Loucy (cell line): Measurements from ENCODE around the gene EEF1A2.

Experiments
- EZH2phosphoT487 ChIP-seq: fragments of 200-600 bp; IDR thresholded peaks from 2 replicates; pipeline ENCODE4 v1.6.1; 2018; ENCODE audit warnings: antibody characterized with exemption, mild to moderate bottlenecking, moderate library complexity, borderline replicate concordance
- TF ChIP-seq, protein P1 (sequence below): fragments of 200-600 bp; sonication (generic); conservative IDR thresholded peaks from 2 replicates; pipeline ENCODE4 v1.5.1; 2014; ENCODE audit warnings: mild to moderate bottlenecking, antibody characterized with exemption, low read length

DNA sequence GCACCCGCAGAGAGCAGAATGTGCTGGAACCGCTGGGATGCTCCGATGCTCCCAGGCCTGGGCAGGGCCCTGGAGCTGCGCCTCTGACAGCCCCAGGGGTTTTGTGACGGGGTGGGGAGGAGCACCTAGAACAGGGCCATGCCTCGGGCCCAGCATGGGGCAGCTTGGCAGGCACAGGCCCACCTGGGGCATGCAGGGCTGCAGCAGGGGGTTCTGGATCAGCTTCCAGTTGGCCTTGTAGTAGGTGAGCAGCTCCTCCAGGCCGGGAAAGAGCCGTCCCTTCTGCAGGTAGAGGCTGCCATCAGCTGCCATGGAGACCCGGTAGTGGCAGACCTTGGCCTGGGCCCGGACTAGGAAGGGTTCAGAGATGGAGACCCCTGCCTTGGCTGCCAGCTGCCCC, 44.2 kb upstream of the EEF1A2 start:
- TF ChIP-seq, protein P1, sequence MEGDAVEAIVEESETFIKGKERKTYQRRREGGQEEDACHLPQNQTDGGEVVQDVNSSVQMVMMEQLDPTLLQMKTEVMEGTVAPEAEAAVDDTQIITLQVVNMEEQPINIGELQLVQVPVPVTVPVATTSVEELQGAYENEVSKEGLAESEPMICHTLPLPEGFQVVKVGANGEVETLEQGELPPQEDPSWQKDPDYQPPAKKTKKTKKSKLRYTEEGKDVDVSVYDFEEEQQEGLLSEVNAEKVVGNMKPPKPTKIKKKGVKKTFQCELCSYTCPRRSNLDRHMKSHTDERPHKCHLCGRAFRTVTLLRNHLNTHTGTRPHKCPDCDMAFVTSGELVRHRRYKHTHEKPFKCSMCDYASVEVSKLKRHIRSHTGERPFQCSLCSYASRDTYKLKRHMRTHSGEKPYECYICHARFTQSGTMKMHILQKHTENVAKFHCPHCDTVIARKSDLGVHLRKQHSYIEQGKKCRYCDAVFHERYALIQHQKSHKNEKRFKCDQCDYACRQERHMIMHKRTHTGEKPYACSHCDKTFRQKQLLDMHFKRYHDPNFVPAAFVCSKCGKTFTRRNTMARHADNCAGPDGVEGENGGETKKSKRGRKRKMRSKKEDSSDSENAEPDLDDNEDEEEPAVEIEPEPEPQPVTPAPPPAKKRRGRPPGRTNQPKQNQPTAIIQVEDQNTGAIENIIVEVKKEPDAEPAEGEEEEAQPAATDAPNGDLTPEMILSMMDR: no peak
- TF ChIP-seq EZH2phosphoT487: no peak
